GM19023 (cell line): ENCODE data around the gene TSPO2.

Experiments
- ATAC-seq: cut with Tn5 transposase; IDR thresholded peaks from one replicate; pipeline ENCODE4 v1.9.1; 2021; ENCODE audit warnings: mild to moderate bottlenecking, moderate library complexity; ENCODE audit not compliant: unreplicated experiment

Gene TSPO2

DNA sequence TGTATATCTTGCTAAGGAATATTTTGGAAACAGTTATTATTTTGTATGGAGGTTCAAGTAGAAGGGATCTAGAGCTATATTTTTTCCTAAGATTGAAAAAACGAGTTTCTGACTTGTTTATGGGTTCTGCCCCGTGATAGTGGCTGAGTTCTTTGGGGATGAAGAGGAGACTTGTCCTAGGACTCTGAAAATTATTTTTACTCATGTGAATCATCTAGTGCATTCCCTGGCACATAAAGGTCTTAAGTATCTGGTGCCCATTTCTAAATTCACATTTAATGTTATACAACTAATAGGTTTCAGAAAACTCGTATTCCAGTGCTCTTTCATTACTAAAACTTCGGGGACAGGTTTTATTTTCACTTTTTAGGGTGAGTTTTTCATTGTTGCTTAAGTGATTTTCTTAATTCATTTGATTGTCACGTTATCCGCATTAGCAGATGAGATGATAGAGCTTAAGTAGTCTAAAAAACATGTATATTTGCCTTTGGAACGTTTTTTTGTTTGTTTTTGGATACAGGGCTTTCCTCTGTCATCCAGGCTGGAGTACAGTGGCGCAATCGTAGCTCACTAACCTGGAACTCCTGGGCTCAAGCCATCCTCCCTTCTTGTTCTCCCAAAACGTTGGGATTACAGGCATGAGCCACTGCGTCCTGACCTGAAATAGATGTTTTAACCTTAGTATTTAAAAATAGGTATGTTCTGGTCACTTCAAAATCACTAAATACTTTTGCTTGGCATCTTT is 32.6 kb downstream of the TSPO2 start:
- ATAC-seq, result no peak

DNA sequence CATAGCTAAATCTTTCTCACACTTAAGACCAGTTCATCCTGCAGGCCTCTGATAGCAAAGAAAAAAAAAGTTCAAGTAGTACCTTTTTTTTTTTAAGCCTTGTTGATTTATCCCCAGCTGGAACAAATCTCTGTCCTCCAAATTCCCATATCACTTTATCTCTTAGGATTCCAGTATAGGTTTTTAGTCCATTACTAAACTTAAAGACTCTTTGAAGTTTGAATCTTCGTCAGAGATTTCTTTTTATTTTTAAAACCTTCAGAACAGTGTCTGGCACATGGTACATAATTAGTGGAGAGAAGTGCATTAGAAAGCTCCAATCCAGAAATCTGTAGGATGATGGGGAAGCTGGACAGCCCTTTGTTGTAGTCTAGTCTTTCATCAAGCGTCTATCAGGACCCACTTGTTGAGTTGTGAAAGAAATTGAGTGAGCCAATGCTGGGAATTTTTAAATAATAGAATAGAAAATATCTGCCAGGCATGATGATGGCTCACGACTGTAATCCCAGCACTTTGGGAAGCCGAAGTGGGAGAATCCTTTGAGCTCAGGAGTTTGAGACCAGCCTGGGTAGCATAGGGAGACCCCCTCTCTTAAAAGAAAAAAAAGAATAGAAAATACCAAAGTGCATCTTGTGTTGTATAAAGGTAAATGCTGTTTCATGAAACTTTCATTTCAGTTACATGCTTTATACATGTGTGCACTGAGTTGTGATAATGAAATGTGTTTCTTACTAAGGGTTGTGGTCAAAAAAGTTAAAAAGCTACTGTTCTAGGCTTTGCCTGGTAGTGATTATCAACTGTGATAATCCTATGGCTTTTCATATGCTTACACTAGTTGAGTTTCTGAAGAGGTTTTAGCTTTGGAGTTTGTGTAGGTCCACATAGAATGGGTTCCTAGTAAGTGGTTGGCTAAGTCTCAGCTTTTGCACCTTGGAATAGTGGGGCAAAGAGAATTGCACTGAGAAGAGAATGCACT is 33.7 kb downstream of the TSPO2 start:
- no peak for ATAC-seq

- ATAC-seq, result no peak
These were observed 35.3 kb downstream of the TSPO2 start for GRCh38 chr6:41077536-41077935.

DNA sequence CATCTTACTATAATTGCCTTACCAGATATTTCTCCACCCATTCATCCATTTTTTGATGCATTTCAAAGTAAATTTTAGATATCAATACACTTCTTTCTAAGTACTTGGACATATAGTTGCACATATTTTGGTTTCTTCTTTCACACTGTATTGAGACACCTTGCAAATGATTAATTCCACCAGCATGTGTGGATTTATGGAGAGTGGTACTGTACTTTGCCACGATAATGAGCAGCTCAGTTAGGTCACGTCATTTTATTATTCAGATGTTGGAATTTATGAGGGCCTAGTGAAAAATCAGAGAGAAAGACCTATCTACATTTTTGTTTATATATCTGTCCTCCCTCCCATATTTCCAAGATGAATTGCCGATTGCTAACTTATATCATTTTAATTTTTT is 35.8 kb downstream of the TSPO2 start:
- ATAC-seq, result no peak

DNA sequence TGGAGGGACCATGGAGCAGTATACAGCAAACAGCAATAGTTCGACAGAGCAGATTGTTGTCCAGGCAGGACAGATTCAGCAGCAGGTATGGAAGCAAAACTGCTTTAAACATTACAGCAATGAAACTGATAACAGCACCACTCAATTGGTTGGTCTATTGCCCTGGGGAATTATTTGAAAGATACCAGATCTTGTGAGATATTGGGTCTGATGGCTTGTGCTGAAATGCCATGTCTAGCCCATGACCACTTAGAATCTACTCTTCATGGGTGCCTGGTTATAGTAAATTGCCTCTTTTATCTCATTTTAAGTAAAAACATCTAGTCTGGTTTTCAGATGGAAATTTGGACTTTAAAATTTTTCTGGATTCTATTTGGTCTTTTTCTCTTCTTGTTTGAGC is 36.8 kb downstream of the TSPO2 start:
- ATAC-seq, result no peak

- ATAC-seq, result no peak
These were observed 38.4 kb downstream of the TSPO2 start for GRCh38 chr6:41080621-41081020.

DNA sequence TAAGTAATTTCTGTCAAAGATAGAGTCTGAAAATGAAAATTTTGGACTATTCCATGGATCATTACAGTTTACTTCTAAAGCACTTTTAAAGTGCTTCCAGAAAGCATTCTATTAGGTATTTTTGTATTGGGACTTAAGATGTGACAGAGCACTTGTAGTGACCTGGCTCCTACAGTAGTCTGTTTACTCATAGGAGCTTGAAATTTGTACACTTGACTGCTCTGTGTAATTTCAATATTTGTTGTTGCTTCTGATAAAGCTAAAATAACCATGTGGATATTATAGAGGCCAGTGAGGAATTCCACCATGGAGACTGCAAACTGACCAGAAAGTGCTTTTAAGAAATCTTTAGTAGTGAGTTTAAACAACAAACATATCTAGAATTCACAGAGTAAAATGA is 40.8 kb downstream of the TSPO2 start:
- no peak for ATAC-seq

DNA sequence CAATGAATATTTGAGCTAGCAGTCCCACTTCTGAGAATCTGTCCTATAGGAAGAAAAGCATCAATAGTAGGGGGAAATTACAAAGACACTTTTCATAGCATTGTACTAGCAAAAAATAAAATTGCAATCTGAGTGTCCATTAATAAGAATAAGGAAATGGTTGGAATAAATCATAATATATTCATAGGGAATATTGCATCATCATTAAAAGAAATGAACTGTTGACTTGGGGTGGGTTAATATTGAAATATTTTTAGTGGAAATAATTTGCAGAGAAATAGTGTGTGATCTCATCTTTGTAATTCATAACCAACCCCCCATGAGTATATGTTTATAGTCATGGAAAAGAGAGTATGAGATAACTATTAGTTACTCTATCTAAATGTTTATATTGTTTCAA is 42.9 kb downstream of the TSPO2 start:
- ATAC-seq, result no peak

DNA sequence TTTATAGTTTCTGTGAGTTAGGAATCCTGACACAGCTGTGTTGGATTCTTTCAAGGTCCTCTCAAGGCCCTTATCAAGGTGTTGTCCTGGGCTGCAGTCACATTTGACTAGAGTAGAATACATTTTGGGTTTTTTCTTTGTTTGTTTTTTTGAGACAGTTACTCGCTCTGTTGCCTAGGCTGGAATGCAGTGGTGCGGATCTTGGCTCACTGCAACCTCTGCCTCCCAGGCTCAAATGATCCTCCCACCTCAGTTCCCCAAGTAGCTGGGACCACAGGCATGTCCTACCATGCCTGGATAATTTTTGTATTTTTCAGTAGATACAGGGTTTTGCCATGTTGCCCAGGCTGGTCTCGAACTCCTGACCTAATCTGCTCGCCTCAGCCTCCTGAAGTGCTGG is 46.2 kb downstream of the TSPO2 start:
- no peak for ATAC-seq

- ATAC-seq, result no peak
These were observed 48.8 kb downstream of the TSPO2 start for GRCh38 chr6:41090841-41091761.

DNA sequence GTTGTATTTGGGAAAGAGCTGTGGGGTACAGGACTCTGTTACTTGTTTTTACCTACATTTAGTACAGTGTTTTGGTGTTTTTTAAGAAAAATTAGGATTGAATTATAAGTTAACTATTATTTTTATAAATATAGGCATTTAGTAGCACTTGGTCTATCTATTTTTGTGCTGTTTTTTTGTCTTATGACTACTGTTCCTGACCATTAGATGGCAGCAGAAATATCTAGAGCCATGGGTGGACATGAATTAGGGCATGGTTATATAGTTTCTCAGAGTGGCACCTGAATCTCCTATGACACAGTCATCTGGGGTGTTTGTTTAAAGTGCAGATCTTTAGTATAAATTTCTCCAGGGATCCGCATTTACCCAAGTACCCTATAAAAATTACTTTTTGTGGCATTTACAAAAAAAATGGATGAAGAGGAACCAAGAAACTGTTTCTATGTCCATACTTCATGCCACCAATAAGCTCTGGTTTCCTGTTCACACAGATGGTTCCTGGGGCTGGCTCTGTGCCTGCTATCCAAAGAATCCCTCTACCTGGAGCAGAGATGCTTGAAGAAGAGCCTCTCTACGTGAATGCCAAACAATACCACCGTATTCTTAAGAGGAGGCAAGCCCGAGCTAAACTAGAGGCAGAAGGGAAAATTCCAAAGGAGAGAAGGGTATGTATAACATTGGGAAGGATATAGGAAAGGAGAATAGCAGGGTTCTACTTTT is 50.3 kb downstream of the TSPO2 start:
- no peak for ATAC-seq

DNA sequence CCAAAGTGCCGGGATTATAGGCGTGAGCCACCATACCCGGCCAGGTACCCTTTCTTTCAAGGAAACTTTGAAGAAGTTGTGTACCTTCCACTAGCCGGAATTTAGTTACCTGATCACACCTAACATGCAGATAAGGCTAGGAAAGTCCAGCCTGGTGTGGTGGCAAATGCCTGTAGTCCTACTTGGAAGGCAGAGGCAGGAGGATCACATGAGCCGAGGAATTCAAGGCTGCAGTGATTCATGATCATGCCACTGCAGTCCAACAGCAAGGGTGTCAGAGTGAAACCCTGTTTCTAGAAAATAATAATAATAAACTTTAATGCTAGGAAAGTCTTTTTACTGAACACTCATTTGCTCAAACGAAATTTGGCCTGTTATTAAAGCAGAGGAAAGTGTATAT is 51.5 kb downstream of the TSPO2 start:
- no peak for ATAC-seq
